ENCODE data around the gene SMCO2.

SMCO2 gene

DNA sequence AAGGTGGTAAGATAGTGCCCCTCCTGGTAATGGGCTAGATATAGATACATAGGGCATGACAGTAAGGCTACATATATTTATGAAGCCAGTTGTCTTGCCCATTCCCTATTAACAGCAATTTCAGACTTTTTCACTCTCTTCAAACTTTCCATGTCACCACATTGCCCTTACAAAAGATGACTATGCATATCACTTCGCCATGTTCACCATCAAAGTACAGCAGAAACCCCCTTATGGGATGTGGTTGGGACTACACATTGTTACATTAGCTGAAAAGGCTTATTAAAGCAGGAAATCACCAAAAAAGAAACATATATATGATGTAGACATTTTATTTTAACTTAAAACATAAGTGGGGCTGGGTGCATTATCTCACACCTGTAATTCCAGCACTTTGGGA, 9.8 kb upstream of the SMCO2 start:
- no peak for ATAC-seq
- no peak for TF ChIP-seq SNAI2 (CRISPR knock-in tag; IDR thresholded peaks at IDR 0.05)
- no peak for TF ChIP-seq ZNF8 (CRISPR knock-in tag; IDR thresholded peaks at IDR 0.05)
- TF ChIP-seq, protein P1, sequence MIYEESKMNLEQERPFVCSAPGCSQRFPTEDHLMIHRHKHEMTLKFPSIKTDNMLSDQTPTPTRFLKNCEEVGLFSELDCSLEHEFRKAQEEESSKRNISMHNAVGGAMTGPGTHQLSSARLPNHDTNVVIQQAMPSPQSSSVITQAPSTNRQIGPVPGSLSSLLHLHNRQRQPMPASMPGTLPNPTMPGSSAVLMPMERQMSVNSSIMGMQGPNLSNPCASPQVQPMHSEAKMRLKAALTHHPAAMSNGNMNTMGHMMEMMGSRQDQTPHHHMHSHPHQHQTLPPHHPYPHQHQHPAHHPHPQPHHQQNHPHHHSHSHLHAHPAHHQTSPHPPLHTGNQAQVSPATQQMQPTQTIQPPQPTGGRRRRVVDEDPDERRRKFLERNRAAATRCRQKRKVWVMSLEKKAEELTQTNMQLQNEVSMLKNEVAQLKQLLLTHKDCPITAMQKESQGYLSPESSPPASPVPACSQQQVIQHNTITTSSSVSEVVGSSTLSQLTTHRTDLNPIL (CRISPR knock-in tag; IDR thresholded peaks at IDR 0.05; ENCODE audit: low read depth) = no peak
- no peak for TF ChIP-seq ISL1 (CRISPR knock-in tag; IDR thresholded peaks at IDR 0.05)
- no peak for TF ChIP-seq PPARA (CRISPR knock-in tag; IDR thresholded peaks at IDR 0.05; ENCODE audit: borderline replicate concordance)
- TF ChIP-seq ZC3H10 (CRISPR knock-in tag; IDR thresholded peaks at IDR 0.05) = no peak
- TF ChIP-seq, protein P2, sequence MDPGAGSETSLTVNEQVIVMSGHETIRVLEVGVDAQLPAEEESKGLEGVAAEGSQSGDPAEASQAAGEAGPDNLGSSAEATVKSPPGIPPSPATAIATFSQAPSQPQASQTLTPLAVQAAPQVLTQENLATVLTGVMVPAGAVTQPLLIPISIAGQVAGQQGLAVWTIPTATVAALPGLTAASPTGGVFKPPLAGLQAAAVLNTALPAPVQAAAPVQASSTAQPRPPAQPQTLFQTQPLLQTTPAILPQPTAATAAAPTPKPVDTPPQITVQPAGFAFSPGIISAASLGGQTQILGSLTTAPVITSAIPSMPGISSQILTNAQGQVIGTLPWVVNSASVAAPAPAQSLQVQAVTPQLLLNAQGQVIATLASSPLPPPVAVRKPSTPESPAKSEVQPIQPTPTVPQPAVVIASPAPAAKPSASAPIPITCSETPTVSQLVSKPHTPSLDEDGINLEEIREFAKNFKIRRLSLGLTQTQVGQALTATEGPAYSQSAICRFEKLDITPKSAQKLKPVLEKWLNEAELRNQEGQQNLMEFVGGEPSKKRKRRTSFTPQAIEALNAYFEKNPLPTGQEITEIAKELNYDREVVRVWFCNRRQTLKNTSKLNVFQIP (CRISPR knock-in tag; IDR thresholded peaks at IDR 0.05; ENCODE audit: borderline replicate concordance, low read depth) = no peak
- TF ChIP-seq, protein P3, sequence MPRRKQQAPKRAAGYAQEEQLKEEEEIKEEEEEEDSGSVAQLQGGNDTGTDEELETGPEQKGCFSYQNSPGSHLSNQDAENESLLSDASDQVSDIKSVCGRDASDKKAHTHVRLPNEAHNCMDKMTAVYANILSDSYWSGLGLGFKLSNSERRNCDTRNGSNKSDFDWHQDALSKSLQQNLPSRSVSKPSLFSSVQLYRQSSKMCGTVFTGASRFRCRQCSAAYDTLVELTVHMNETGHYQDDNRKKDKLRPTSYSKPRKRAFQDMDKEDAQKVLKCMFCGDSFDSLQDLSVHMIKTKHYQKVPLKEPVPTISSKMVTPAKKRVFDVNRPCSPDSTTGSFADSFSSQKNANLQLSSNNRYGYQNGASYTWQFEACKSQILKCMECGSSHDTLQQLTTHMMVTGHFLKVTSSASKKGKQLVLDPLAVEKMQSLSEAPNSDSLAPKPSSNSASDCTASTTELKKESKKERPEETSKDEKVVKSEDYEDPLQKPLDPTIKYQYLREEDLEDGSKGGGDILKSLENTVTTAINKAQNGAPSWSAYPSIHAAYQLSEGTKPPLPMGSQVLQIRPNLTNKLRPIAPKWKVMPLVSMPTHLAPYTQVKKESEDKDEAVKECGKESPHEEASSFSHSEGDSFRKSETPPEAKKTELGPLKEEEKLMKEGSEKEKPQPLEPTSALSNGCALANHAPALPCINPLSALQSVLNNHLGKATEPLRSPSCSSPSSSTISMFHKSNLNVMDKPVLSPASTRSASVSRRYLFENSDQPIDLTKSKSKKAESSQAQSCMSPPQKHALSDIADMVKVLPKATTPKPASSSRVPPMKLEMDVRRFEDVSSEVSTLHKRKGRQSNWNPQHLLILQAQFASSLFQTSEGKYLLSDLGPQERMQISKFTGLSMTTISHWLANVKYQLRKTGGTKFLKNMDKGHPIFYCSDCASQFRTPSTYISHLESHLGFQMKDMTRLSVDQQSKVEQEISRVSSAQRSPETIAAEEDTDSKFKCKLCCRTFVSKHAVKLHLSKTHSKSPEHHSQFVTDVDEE (CRISPR knock-in tag; IDR thresholded peaks at IDR 0.05) = no peak
- TF ChIP-seq GLIS3 (CRISPR knock-in tag; IDR thresholded peaks at IDR 0.05) = no peak
- TF ChIP-seq OSR1 (CRISPR knock-in tag; IDR thresholded peaks at IDR 0.05) = no peak
- no peak for TF ChIP-seq ESRRG (CRISPR knock-in tag; IDR thresholded peaks at IDR 0.05)
- no peak for TF ChIP-seq TOX (CRISPR knock-in tag; IDR thresholded peaks at IDR 0.05; ENCODE audit: borderline replicate concordance)
- TF ChIP-seq ZNF565 (CRISPR knock-in tag; conservative IDR thresholded peaks at IDR 0.05; ENCODE audit: low read depth) = no peak
- TF ChIP-seq, protein P4, sequence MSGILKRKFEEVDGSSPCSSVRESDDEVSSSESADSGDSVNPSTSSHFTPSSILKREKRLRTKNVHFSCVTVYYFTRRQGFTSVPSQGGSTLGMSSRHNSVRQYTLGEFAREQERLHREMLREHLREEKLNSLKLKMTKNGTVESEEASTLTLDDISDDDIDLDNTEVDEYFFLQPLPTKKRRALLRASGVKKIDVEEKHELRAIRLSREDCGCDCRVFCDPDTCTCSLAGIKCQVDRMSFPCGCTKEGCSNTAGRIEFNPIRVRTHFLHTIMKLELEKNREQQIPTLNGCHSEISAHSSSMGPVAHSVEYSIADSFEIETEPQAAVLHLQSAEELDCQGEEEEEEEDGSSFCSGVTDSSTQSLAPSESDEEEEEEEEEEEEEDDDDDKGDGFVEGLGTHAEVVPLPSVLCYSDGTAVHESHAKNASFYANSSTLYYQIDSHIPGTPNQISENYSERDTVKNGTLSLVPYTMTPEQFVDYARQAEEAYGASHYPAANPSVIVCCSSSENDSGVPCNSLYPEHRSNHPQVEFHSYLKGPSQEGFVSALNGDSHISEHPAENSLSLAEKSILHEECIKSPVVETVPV (CRISPR knock-in tag; IDR thresholded peaks at IDR 0.05) = no peak
- no peak for TF ChIP-seq ZFP3 (CRISPR knock-in tag; IDR thresholded peaks at IDR 0.05)
- TF ChIP-seq ZNF70 (CRISPR knock-in tag; IDR thresholded peaks at IDR 0.05) = no peak
- TF ChIP-seq, protein P5, sequence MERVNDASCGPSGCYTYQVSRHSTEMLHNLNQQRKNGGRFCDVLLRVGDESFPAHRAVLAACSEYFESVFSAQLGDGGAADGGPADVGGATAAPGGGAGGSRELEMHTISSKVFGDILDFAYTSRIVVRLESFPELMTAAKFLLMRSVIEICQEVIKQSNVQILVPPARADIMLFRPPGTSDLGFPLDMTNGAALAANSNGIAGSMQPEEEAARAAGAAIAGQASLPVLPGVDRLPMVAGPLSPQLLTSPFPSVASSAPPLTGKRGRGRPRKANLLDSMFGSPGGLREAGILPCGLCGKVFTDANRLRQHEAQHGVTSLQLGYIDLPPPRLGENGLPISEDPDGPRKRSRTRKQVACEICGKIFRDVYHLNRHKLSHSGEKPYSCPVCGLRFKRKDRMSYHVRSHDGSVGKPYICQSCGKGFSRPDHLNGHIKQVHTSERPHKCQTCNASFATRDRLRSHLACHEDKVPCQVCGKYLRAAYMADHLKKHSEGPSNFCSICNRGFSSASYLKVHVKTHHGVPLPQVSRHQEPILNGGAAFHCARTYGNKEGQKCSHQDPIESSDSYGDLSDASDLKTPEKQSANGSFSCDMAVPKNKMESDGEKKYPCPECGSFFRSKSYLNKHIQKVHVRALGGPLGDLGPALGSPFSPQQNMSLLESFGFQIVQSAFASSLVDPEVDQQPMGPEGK (CRISPR knock-in tag; IDR thresholded peaks at IDR 0.05; ENCODE audit: borderline replicate concordance) = no peak
- TF ChIP-seq ARNTL (CRISPR knock-in tag; IDR thresholded peaks at IDR 0.05; ENCODE audit: borderline replicate concordance, low read depth) = no peak
- TF ChIP-seq ZFP30 (CRISPR knock-in tag; IDR thresholded peaks at IDR 0.05) = no peak

DNA sequence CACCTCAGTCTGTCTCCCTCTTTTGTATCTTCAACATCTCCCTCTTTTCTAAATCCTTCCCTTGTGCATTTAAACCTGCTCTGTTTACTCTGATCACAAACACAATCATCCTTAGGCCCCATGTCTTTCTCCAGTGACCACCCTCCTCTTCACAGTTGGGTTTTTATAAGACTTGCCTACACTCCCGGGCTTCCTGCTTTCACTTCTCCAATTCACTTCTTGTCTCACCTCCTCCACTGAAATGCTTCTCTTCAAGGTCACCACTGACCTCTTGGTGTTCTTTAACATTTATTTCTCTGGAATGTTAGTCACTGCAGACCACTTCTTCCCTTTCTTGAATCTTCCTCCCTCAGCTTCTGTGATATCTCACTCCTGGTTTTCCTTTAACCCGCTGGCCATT, 8.7 kb upstream of the SMCO2 start:
- TF ChIP-seq SNAI2 (CRISPR knock-in tag; IDR thresholded peaks at IDR 0.05) (no peak), TCF4 (CRISPR knock-in tag; IDR thresholded peaks at IDR 0.05; ENCODE audit: borderline replicate concordance) (no peak)
- TF ChIP-seq, protein P3 (CRISPR knock-in tag; IDR thresholded peaks at IDR 0.05) = no peak
- no peak for ATAC-seq

Measured in SK-N-SH treated with all-trans-retinoic acid at 6 μM for 48 hours (cell line).